ENCODE results near the gene AKR1C2. TPM values are rescaled to one million over a fixed set of nuclear protein-coding genes. Genes with fewer than 3 reads are reported as not detected.
A peak's percentile ranks its signal among the peaks of the same experiment; 100 is the strongest.
"Not testable (repeated sequence)": the region's sequence is repeated elsewhere in the genome, so short reads cannot be mapped to it uniquely, and the experiment has no call there.

AKR1C2 gene
- total and polyA plus RNA-seq, 11 donors = 9.3 to 33.7 (median 14.5) TPM

GRCh38 chr10:4990217-4990616, 13.4 kb downstream of the AKR1C2 start:
- intact Hi-C loops (cut with DNase I) = no loop called here
- 96 to 99% (median 98%) methylated on average over 2 of the region's 2 CpGs for WGBS, 4 donors
- ATAC-seq = no peak

GRCh38 chr10:4988000-4988641, 15.5 kb downstream of the AKR1C2 start:
- intact Hi-C loops (cut with DNase I) = loop anchor here in 2 of 10 donors (10.0 kb wide), 2 partner anchors 107 to 133 kb away; partner anchors contain the start of gene AKR1C3 (in 1 of the 2)
- H3K4me3 ChIP-seq, H3K4me1 ChIP-seq, H3K27ac ChIP-seq, DNase-seq, ATAC-seq, H3K9me3 ChIP-seq, H3K27me3 ChIP-seq: not testable (repeated sequence)
- peaks cover 0 to 17% (median 0%) of the 10 kb centered on the region in 9 donors for H3K36me3 ChIP-seq
- 95 to 97% (median 96%) methylated on average over 6 of the region's 6 CpGs for WGBS, 4 donors

More at GRCh38 chr10:4990217-4990616, 13.4 kb downstream of the AKR1C2 start:
- H3K36me3 ChIP-seq = peaks cover 0 to 17% (median 0%) of the 10 kb centered on the region in 9 donors
- TF ChIP-seq POLR2A (IDR thresholded peaks at IDR 0.05) (no peak), CTCF (IDR thresholded peaks at IDR 0.05) (no peak)
- no peak overlapping the region for H3K4me3 ChIP-seq
- DNase-seq = no peak
- peaks cover 0 to 3% (median 0%) of the 10 kb centered on the region in 12 donors for H3K4me1 ChIP-seq
- no peaks in the 10 kb centered on the region for H3K27me3 ChIP-seq
- H3K9me3 ChIP-seq = no peaks in the 10 kb centered on the region
- no peak overlapping the region for H3K27ac ChIP-seq

GRCh38 chr10:4984971-4985594, 18.6 kb downstream of the AKR1C2 start:
- intact Hi-C loops (cut with DNase I) = loop anchor here in 4 of 10 donors (5.0 to 10.0 kb wide), 4 partner anchors 110 to 138 kb away; partner anchors contain the start of gene AKR1C3 (in 1 of the 4)
- Histone ChIP-seq H3K36me3 (peaks cover 0 to 4% (median 0%) of the 10 kb centered on the region in 9 donors), H3K4me3 (no peak overlapping the region), H3K9me3 (no peaks in the 10 kb centered on the region), H3K27ac (peak overlapping the region in 4 of 12 donors; percentile 34 to 50 (median 42)), H3K4me1 (peaks cover 0 to 18% (median 6%) of the 10 kb centered on the region in 12 donors), H3K27me3 (no peaks in the 10 kb centered on the region)
- DNase-seq (peak in 2 of 5 donors; percentile 7 to 29), ATAC-seq (peak; percentile 20 to 62 (median 40))
- 43 to 59% (median 49%) methylated on average over 5 to 7 of the region's 7 CpGs for WGBS, 4 donors
- TF ChIP-seq POLR2A (IDR thresholded peaks at IDR 0.05) (no peak), CTCF (IDR thresholded peaks at IDR 0.05) (no peak)

GRCh38 chr10:4984223-4984622, 19.4 kb downstream of the AKR1C2 start:
- H3K27me3 ChIP-seq = no peaks in the 10 kb centered on the region
- ATAC-seq (no peak), DNase-seq (no peak)
- H3K36me3 ChIP-seq = peaks cover 0 to 6% (median 0%) of the 10 kb centered on the region in 9 donors
- intact Hi-C loops (cut with DNase I) = loop anchor here in 4 of 10 donors (5.0 to 10.0 kb wide), 4 partner anchors 111 to 137 kb away; partner anchors contain the start of gene AKR1C3 (in 1 of the 4)
- no peak for TF ChIP-seq CTCF (IDR thresholded peaks at IDR 0.05)
- TF ChIP-seq POLR2A (IDR thresholded peaks at IDR 0.05) = no peak
- H3K9me3 ChIP-seq = no peaks in the 10 kb centered on the region
- peaks cover 0 to 18% (median 6%) of the 10 kb centered on the region in 12 donors for H3K4me1 ChIP-seq
- H3K4me3 ChIP-seq = no peak overlapping the region
- WGBS, 4 donors = 95 to 100% (median 98%) methylated on average over 8 to 10 of the region's 10 CpGs
- no peak overlapping the region for H3K27ac ChIP-seq

All from heart left ventricle (tissue), 16 donors.